GM11168 (cell line): ENCODE results near the gene RELT.

ENCODE experiments used
- in situ Hi-C: fragments of 300-500 bp; cut with MboI; formaldehyde crosslinking; loops from one replicate; pipeline ENCODE4 v1.12.0; 2022; ENCODE audit warnings: low sequenced_read_pairs; ENCODE audit not compliant: unreplicated experiment

Gene RELT

DNA sequence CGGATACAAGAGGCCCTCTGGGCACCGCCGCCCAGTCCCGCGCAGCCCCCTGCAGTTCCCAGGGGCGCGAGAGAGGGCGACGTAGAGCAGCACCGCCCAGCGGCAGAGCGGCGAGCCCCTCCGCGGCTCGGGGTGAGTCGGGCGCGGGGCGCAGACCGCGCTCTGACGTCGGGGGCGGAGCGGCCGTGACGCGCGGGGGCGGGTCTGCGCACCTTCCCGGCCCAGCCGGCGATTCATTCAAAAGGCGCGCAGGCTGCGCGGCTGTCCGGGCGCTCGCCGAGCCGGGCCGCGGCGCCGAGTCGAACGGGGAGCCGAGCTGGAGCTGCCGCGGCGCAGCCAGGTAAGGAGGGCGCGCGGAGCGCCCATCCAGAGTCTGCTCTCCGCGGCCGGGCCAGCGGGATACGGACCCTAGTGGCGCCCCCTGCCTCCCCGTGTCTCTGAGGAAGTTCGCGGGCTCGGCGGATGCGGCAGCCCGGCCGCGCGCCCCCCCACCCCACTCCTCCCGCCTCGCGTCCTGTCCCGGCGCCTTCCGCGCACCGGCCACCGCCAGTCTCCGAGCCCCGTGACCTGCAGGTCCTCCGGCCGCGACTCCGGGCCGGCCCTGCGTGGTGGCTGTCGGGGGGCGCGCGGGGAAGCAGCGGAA, at the start of gene RELT:
Gene RELT, plus strand, starts transcription at position 240 of the 643 bp plus-strand sequence. CDS start 12,738 bp downstream, outside the sequence.
- in situ Hi-C loops = no loop called here

- in situ Hi-C loops = no loop called here
These were observed 49.0 kb upstream of the RELT start for GRCh38 chr11:73326929-73327811.

DNA sequence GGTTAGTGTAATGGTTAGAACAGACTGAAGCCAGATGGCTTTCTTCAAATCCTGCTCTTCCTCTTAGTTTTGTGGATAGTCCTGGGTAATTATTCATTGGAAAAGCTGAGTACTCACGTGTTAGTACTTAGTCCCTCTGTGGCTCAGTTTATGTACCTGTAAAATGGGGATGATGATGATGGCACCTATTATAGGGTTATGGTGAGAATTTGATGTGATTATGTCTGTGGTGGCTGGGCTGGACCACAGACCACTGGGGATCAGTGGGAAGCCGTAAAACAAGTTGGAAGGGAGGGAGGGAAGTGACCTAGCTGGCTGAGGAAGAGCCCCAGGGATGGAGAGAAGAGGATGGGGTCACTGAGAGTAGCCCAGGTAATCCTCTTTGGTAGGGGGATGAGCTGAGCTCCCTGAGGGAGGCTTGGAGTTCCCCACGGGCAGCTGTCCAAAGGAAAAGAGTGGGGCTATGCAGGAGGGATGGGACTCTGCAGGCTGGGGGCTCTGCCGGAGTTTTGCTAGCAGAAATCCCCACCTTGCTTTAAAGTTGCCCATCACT, 48.3 kb upstream of the RELT start:
- in situ Hi-C loops = no loop called here

DNA sequence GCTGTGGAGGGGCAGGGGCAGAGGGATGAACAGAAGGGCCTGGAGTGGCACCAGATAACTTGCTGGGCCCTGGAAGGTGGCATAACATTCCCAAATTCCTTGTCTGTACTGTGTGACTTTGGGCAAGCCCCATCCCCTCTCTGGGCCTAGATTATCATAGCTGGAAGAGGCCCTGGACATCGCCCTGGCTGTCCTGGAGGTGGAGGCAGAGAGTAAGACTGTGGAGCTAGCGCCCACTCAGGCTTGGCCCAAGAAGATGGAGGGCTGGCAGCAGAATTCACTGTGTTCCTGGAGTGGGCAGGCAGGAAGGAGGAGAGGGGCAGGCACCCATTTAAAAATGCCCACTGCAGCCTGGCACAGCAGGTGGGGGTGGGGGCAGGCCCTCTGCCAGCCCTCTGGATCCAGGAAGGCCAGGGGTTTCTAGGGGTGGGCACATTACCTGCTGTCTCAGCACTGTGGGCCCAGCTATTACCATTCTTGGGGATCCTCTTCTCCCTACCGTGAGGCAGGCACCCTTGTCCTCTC, 45.6 kb upstream of the RELT start:
- in situ Hi-C loops = no loop called here

DNA sequence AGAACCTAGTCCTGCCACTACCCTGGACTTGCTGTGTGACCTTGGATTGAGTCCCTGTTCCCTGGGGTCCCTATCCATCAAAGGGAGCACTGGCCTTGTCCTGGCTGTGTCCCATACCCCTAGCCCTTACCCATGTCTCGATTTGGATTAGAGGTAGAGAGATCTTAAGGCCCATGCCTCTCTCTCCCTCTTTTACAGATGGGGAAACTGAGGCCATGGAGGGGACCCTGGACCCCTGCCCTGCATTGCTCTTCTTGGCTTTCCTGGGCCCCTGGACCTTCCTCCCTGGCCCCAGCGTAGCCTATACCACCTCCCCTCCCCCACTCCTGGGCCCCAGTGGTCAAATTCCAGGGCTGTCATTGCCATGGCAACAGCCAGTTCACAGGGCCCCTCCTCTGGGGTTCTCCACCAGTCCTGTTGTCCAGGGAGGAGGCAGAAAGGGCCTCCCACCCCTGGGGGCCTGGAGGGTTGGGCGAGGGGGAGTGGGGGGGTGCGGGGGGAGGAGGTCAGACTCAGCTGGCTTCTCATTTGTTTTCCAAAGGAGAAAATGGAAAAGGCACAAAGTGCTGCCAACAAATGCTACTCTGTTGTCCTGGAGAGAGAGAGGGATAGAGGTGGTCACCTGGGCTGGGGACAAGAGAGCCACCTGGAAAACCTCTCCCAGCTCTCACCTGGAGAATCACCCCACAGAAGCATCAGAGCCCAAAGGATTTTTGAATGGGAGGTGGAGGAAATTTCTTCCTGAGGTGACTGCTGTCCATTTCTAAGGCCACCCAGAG, 44.9 kb upstream of the RELT start:
- in situ Hi-C loops = no loop called here

DNA sequence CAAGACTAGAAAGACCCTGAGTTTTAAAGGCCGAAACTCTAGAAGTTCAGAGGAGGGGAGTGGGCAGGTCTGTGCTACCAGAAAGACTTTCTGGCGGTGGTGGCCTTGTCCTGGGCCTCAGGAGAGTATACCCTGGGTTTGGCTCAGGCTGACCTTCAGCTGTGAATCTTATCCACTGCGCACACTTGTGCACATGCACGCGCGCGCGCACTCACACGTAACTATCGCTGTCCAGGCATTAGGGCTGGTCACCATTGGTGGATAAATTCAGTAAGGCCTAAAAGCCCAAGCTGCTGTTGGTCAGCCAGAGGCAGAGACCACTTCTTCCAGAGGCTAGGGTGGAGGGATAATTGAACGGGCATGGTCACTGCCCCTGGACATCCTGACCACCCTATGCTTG, 43.0 kb upstream of the RELT start:
- in situ Hi-C loops = no loop called here

GRCh38 chr11:73333640-73334383, 42.4 kb upstream of the RELT start:
- in situ Hi-C loops = no loop called here

DNA sequence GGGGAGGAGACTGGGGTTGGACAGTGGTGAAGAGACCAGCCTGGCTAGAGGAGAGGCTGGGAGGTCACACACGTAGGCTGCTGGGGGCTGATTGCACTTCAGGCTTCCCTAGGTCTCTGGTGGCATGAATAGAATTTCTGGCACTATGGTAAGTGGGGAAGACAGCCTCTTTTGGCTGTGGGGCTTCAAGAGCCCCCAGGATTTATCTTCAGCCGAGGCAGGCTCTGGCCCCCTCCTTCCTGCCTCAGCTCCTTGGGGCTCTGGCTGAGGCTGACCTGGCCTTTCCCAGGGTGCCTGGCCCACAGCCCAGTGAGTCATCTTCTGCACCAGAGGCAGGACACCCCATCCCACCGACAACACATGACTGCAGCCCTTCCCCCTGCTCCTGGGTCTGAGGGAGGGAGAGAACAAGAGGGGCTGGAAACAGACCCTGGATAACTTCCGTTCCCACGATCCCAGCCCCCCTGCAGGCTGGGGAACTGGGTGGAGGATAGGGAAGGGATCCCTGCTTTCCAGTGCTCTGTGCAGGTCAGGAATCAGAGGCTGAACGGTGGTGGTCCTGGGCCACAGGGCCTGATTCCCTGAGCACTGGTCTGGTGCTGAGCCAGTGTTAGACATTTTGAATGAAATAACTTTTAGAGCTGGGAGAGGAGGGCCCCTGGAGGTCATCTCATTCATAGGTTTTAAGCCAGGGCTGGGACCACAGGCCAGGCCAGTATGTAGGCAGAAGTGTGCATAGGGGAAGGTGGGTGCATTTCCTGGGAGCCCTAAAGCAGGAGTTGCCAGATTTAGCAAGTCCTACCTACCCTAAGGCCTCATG, 41.6 kb upstream of the RELT start:
- in situ Hi-C loops = loop anchor here (5.0 kb wide), 1 partner anchor 32 kb away; no protein-coding TSS in a partner anchor

GRCh38 chr11:73335204-73335923, 40.8 kb upstream of the RELT start:
- in situ Hi-C loops = loop anchor here (5.0 kb wide), 1 partner anchor 33 kb away; no protein-coding TSS in a partner anchor

DNA sequence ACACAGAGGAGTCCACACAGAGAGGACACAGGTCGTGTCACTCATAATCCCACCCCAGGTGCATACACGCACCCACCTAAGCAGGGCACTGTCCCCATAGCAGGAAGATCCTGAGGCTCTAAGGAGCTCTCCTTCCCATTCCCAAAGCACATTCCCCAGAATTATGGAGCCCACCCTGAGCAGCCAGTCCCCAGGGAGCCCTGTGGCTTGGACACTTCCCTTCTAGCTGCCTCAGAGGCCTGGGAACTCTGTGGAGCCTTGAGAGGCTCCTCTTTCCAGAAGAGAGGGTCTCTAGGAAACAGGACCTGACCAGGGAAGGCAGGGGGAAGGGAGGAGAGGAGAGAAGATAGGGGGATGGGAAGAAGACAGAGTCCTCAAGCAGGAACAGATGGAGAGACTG, 38.4 kb upstream of the RELT start:
- in situ Hi-C loops = loop anchor here (5.0 kb wide), 1 partner anchor 36 kb away; no protein-coding TSS in a partner anchor

DNA sequence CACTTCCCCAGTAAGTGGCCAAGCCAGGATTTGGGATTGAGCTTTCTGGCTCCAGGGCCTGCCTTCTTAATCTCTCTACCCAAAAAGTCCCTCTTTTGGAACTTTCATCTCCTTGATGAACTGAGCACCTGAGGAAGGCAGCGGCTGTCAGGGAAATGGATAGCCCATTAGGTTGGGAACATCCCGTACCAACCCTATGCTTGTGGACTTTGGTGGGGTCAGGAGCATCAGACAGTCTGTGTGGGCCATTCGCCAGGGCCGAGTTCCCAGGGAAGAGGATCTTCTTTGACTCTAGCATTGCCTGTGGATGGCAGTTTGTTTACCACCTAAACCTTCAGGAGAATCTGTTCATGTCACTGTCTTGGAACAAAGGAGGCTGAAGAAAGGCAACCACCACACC, 37.9 kb upstream of the RELT start:
- in situ Hi-C loops = loop anchor here (5.0 kb wide), 1 partner anchor 36 kb away; no protein-coding TSS in a partner anchor

GRCh38 chr11:73340164-73340563, 36.0 kb upstream of the RELT start:
- in situ Hi-C loops = no loop called here

DNA sequence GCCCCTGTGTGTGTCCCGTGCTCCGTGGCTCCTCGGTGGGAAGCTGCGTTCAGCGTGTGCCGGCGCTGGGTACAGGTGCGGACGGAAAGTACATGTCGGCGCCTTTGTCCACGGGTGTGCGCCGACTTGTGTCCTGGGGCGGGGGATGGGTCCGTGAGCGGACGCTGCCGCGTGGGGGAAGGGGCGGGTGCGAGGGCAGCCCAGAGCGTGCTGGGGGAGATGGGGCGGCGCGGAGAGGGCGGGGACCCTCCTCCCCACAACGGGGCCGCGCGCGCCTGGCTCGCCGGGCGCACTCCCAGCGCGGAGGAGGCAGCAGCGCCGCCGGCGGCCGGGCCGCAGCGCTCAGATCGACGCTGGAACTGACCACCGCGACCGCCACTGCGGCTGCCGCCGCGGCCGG, 33.6 kb upstream of the RELT start:
- in situ Hi-C loops = no loop called here

DNA sequence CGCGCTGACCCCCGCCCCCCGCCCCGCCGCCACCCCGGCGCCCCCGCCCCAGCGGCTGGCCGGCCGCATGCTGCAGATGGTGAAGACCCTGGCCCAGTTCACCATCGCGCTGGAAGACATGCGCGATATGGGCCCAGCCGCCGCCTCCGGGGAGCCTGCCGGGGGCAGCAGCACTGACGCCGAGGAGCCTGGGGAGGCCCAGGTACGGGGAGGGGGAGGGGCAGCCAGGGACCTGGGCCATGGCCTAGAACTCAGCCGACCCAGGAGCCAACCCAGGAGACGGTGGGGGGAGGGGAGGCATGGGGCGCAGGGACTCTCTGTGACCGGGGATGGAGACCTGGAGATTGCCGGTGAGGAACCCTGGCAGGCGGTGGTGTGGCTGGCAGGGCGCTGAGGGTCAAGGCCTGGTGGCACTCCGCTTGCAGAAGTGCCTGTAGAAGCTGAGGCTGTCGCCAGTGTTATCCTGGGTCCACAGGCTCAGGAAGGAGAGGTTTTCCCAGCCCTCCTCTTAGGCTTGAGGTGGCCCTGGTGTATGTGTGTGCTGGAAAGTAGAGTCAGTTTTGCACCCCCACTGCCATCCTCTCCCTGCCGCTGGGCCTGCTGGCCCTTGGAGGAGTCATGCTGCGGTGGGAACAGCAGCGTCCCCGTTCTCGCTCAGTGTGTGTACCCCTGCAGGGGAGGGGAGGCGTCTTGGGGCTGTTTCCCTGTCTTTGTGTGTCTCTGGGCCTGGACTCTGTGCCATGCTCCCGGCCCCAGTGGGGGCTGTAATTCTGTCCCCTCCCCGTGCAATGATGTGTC, 32.9 kb upstream of the RELT start:
- in situ Hi-C loops = no loop called here

- in situ Hi-C loops = no loop called here
These were observed 32.0 kb upstream of the RELT start for GRCh38 chr11:73344191-73344607.

- in situ Hi-C loops = no loop called here
These were observed 30.6 kb upstream of the RELT start for GRCh38 chr11:73345481-73346160.
